Measurements from ENCODE around the gene BPIFB6.

BPIFB6 gene

DNA sequence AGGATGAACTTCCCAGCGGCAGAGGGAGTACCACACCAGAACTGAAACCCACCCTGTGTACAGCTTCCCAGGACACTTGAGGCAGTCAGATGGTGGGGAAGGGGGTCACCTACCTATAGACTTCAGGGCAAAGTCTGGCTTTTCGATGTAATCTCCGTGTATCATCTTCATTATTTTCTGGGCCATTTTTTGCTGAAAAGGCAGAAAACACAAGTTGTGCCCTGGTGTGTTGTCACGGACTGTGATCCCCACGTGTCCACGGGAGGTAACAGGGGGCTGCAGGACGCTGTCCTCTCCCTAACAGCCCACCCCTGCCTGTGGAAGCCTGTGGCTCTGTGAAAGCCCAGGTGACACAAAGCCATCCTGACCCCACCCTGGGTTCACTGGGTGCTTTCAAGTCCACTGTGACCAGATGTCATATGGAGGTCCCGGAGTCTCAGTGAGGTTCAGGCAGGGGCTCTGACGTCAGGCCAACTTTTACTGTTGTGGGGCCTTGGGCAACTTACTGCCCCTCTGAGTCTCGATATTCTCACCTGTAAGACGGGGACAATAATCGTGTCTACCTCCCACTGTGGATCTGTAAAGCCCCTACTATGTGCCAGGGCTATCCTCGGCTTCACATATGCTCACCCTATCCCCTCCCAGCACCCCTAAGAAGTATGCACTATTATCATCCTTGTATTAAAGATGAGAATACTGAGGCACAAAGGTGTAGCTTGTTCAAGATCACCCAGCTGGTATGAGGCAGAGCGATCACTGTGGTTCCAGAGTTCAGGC lies 41.8 kb upstream of the BPIFB6 start:
- Histone ChIP-seq H3K27ac (ENCODE audit: low read depth, low read length) (no peak overlapping the region), H3K4me3 (ENCODE audit: low read depth, low read length) (no peak overlapping the region), H3K27me3 (ENCODE audit: control insufficient read depth, insufficient read depth, low read length) (no peaks in the 10 kb centered on the region), H3K4me1 (ENCODE audit: control insufficient read depth, insufficient read depth, low read length) (peaks cover 2% of the 10 kb centered on the region; the same call in 1 of the 2 replicates), H3K9ac (ENCODE audit: low read length) (no peak overlapping the region), H3K9me3 (ENCODE audit: control insufficient read depth, insufficient read depth, low read depth, low read length) (no peaks in the 10 kb centered on the region), H3K36me3 (ENCODE audit: control insufficient read depth, insufficient read depth, low read length) (no peaks in the 10 kb centered on the region)

DNA sequence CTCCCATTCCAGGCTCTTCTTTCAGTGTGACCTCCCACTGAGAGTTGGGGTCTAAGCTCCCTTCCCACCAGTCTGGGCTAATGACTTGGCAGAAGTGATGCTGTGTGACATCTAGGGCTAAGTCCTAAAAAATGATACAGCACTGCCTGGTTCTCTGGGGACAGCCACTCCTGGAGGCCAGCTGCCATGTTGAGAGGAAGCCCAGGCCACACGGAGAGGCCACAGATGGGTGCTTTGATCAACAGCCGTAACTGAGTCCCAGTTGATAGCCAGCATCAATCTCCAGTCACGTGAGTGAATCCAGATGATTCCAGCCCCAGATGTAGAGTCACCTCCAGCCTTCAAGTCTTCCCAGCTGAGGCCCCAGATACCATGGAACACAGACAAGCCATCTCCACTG lies 41.0 kb upstream of the BPIFB6 start:
- H3K27me3 ChIP-seq (ENCODE audit: control insufficient read depth, insufficient read depth, low read length): no peaks in the 10 kb centered on the region
- H3K36me3 ChIP-seq (ENCODE audit: control insufficient read depth, insufficient read depth, low read length): no peaks in the 10 kb centered on the region
- H3K4me1 ChIP-seq (ENCODE audit: control insufficient read depth, insufficient read depth, low read length): no peaks in the 10 kb centered on the region; the same call in 1 of the 2 replicates
- no peak overlapping the region for H3K27ac ChIP-seq (ENCODE audit: low read depth, low read length)
- H3K4me3 ChIP-seq (ENCODE audit: low read depth, low read length): no peak overlapping the region
- no peak overlapping the region for H3K9ac ChIP-seq (ENCODE audit: low read length)
- peaks cover 3% of the 10 kb centered on the region; the same call in 1 of the 2 replicates for H3K9me3 ChIP-seq (ENCODE audit: control insufficient read depth, insufficient read depth, low read depth, low read length)

DNA sequence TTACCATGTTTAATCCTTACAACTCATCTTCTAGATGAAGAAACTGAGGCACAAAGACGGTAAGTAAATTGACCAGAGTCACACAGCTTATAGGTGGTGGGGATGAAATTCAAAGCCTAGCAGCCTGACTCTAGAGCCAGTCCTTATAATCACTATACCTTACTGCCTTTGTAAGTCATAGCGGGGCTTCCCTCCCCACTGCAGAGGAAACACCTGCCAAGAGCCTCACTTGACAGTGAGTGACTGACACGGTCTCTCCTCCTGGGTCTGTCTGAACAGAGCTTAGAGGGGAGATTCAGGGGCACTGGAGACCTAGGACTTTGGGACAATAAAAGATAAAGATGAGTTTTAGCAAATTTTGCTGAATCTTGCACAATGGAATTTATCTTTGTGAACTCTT lies 40.1 kb upstream of the BPIFB6 start:
- peaks cover 8% of the 10 kb centered on the region; the same call in 1 of the 2 replicates for H3K9me3 ChIP-seq (ENCODE audit: control insufficient read depth, insufficient read depth, low read depth, low read length)
- no peak overlapping the region for H3K4me3 ChIP-seq (ENCODE audit: low read depth, low read length)
- no peaks in the 10 kb centered on the region for H3K36me3 ChIP-seq (ENCODE audit: control insufficient read depth, insufficient read depth, low read length)
- H3K27me3 ChIP-seq (ENCODE audit: control insufficient read depth, insufficient read depth, low read length): no peaks in the 10 kb centered on the region
- H3K4me1 ChIP-seq (ENCODE audit: control insufficient read depth, insufficient read depth, low read length): no peaks in the 10 kb centered on the region
- no peak overlapping the region for H3K9ac ChIP-seq (ENCODE audit: low read length)
- H3K27ac ChIP-seq (ENCODE audit: low read depth, low read length): no peak overlapping the region

DNA sequence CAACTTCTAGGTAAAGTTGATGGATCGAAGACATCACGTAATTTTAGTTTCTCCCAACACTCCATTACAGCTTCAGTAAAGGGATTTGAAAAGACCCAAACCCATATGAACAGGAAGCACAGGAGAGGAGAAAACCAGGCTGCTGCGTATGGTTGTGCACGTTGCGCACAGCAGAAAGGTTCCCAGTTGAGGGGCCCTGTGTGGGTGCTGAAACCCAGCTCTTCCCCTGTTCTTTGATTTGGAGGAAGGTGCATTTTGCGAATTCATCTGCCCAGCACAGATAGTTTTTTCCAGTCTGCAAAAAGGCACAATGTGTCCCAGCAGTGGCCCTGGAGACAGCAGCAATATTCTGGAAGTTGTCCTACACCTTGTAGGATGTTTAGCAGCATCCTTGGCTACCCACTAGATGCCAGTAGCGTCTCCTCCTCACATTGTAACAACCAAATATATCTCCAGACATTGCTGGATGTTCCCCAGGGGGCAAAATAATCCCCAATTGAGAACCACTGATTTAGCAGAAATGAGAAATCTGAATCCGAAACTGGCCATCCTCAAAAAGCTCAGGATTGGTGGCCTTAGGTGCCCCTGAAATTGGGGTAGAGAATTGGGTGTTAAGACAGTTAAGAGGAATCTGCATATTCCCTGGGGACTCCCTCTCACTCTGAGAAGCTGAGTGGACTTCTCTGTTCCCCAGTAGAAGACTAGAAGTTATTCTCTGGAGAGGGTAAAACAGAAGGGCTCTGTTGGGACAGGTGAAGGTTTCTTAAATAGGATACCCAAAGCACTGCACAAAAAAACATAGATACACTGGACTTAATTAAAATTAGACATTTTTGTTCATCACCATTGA lies 39.4 kb upstream of the BPIFB6 start:
- no peak overlapping the region for H3K4me3 ChIP-seq (ENCODE audit: low read depth, low read length)
- H3K27me3 ChIP-seq (ENCODE audit: control insufficient read depth, insufficient read depth, low read length): no peaks in the 10 kb centered on the region
- no peak overlapping the region for H3K27ac ChIP-seq (ENCODE audit: low read depth, low read length)
- peaks cover 8% of the 10 kb centered on the region; the same call in 1 of the 2 replicates for H3K9me3 ChIP-seq (ENCODE audit: control insufficient read depth, insufficient read depth, low read depth, low read length)
- no peak overlapping the region for H3K9ac ChIP-seq (ENCODE audit: low read length)
- no peaks in the 10 kb centered on the region for H3K36me3 ChIP-seq (ENCODE audit: control insufficient read depth, insufficient read depth, low read length)
- no peaks in the 10 kb centered on the region for H3K4me1 ChIP-seq (ENCODE audit: control insufficient read depth, insufficient read depth, low read length)

DNA sequence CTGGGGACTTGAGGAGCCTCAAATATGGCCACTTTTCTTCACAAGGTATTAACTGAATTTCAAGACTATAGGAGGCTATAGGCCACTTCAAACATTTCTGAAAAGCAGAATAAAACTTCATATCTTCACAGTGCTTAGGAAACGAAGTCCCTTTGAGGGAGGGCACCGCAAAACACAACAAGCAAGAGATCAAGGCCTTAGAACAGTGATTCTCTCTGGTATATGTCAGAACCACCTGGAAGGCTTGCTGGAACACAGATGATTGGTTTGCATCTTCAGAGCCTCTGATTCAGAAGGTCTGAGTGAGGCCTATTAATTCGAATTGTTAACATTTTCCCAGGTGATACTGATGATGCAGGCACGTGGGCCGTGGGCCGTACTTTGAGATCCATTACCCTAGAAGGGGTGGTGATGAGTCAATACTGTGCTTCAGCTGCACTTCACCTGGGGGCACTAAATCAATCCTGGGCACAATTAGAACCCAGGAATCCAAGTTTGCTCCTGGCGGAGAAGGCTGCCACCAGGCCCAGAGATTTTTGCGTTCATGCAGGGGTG lies 37.9 kb upstream of the BPIFB6 start:
- no peaks in the 10 kb centered on the region for H3K27me3 ChIP-seq (ENCODE audit: control insufficient read depth, insufficient read depth, low read length)
- H3K9me3 ChIP-seq (ENCODE audit: control insufficient read depth, insufficient read depth, low read depth, low read length): peaks cover 8% of the 10 kb centered on the region; the same call in 1 of the 2 replicates
- H3K4me1 ChIP-seq (ENCODE audit: control insufficient read depth, insufficient read depth, low read length): no peaks in the 10 kb centered on the region
- H3K9ac ChIP-seq (ENCODE audit: low read length): no peak overlapping the region
- H3K4me3 ChIP-seq (ENCODE audit: low read depth, low read length): no peak overlapping the region
- no peaks in the 10 kb centered on the region for H3K36me3 ChIP-seq (ENCODE audit: control insufficient read depth, insufficient read depth, low read length)
- no peak overlapping the region for H3K27ac ChIP-seq (ENCODE audit: low read depth, low read length)

DNA sequence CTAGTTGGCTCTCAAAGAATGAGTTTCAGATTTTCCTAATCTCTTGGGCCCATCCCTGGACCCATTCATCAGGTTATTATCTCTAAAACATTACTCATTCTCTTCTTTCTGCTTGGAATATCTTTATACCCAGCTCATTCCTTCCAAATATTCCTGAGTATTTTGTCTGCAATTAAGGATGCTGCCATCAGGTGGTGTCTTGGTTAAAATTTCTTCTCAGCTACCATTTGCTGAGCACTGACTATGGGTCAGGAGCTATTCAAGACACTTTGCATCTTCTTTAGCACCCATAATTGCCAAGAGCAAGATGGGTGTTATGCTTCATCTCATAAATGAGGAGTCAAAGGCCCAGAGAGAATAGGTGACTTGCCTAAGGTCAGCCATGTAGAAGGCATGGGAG lies 35.6 kb upstream of the BPIFB6 start:
- Histone ChIP-seq H3K4me3 (ENCODE audit: low read depth, low read length) (no peak overlapping the region), H3K27me3 (ENCODE audit: control insufficient read depth, insufficient read depth, low read length) (no peaks in the 10 kb centered on the region), H3K9ac (ENCODE audit: low read length) (no peak overlapping the region), H3K9me3 (ENCODE audit: control insufficient read depth, insufficient read depth, low read depth, low read length) (peaks cover 8% of the 10 kb centered on the region; the same call in 1 of the 2 replicates), H3K27ac (ENCODE audit: low read depth, low read length) (no peak overlapping the region), H3K4me1 (ENCODE audit: control insufficient read depth, insufficient read depth, low read length) (no peaks in the 10 kb centered on the region), H3K36me3 (ENCODE audit: control insufficient read depth, insufficient read depth, low read length) (no peaks in the 10 kb centered on the region)

DNA sequence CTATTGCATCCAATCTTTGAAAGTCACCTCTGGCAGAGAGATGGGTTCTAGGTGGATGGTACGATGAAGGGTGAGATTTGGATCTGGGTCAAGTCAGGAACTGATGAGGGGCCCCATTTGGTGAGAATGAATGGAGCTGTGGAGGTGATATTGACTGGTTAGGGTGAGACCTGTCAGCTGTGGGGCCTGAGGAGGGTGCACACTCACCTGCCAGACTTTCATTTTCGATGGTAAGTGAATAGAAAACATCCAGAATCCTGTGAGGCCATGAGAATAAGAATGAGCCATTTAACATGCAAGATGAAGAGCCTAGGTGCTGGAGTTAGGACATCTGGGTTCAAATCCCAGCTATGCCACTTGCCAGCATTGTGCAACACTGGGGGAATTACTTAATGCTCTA lies 34.0 kb upstream of the BPIFB6 start:
- H3K9me3 ChIP-seq (ENCODE audit: control insufficient read depth, insufficient read depth, low read depth, low read length): peaks cover 8% of the 10 kb centered on the region; the same call in 1 of the 2 replicates
- H3K27me3 ChIP-seq (ENCODE audit: control insufficient read depth, insufficient read depth, low read length): no peaks in the 10 kb centered on the region
- no peak overlapping the region for H3K9ac ChIP-seq (ENCODE audit: low read length)
- H3K4me3 ChIP-seq (ENCODE audit: low read depth, low read length): no peak overlapping the region
- H3K27ac ChIP-seq (ENCODE audit: low read depth, low read length): no peak overlapping the region
- no peaks in the 10 kb centered on the region for H3K36me3 ChIP-seq (ENCODE audit: control insufficient read depth, insufficient read depth, low read length)
- H3K4me1 ChIP-seq (ENCODE audit: control insufficient read depth, insufficient read depth, low read length): peaks cover 3% of the 10 kb centered on the region; the same call in 1 of the 2 replicates

DNA sequence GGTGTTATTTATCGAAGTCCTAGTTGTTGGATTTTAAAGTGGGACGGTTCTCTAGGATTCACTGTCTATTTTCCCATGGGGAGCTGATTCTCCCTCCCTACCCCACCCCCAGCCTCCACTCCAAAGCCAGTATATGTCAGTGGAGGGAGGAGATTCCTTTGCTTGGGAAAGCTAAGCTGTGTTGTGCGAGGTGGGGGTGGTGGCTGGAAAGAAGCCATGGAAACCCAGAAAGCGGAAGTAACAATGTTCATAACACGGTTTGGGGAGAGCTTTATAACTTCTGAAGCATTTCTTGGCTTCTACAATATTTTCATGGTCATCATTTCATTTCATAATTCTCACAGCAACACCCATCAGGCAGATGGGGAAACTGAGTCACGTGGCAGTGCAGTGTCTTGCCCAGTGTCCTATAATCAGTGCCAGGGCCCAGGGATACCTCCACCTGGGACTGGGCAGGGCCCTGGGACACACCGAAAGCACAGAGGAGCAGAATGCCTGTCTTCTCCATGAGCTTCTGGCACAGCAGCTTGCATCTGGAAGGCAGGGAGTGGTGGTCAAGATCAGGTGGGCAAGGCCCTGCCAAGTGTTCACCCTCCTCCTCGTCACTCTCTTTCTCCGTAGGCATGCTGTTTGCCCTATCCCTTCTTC lies 31.7 kb upstream of the BPIFB6 start:
- Histone ChIP-seq H3K9ac (ENCODE audit: low read length) (no peak overlapping the region), H3K4me1 (ENCODE audit: control insufficient read depth, insufficient read depth, low read length) (peaks cover 3% of the 10 kb centered on the region; the same call in 1 of the 2 replicates), H3K4me3 (ENCODE audit: low read depth, low read length) (no peak overlapping the region), H3K27me3 (ENCODE audit: control insufficient read depth, insufficient read depth, low read length) (no peaks in the 10 kb centered on the region), H3K27ac (ENCODE audit: low read depth, low read length) (no peak overlapping the region), H3K9me3 (ENCODE audit: control insufficient read depth, insufficient read depth, low read depth, low read length) (peaks cover 8% of the 10 kb centered on the region; the same call in 1 of the 2 replicates), H3K36me3 (ENCODE audit: control insufficient read depth, insufficient read depth, low read length) (no peaks in the 10 kb centered on the region)

DNA sequence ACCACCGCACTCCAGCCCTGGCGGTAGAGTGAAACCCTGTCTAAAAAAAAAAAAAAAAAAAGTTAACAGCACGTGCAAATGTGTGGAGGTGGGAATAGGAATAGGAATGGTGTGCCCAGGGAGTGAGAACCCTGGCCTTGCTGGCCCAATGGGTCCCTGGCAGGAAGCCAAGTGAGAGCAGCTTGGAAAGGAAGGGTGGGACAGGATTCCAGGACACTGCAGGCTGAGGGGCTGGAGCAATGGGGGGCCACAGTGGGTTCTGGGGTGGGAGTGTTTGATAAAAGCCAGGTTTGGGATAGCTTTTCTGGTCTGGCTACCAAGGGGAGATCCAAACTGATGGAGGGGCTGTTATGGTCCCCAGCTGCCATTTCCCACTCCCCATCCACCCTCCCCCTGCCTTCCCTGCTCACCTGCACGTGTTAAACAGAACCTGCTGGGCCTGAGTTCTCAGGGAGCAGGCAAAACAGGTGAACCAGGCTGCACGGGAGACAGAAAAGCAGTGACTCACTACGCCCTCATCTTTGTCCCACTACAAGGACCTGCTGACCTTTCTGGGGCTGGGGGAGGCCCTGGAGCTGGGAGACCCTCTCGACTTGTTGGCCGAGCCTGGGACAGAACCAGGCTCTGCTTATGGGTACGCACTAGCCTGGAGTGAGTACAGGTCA lies 30.5 kb upstream of the BPIFB6 start:
- no peak overlapping the region for H3K9ac ChIP-seq (ENCODE audit: low read length)
- no peak overlapping the region for H3K27ac ChIP-seq (ENCODE audit: low read depth, low read length)
- peaks cover 3% of the 10 kb centered on the region; the same call in 1 of the 2 replicates for H3K4me1 ChIP-seq (ENCODE audit: control insufficient read depth, insufficient read depth, low read length)
- no peaks in the 10 kb centered on the region for H3K27me3 ChIP-seq (ENCODE audit: control insufficient read depth, insufficient read depth, low read length)
- no peak overlapping the region for H3K4me3 ChIP-seq (ENCODE audit: low read depth, low read length)
- H3K36me3 ChIP-seq (ENCODE audit: control insufficient read depth, insufficient read depth, low read length): no peaks in the 10 kb centered on the region
- H3K9me3 ChIP-seq (ENCODE audit: control insufficient read depth, insufficient read depth, low read depth, low read length): peaks cover 6% of the 10 kb centered on the region

DNA sequence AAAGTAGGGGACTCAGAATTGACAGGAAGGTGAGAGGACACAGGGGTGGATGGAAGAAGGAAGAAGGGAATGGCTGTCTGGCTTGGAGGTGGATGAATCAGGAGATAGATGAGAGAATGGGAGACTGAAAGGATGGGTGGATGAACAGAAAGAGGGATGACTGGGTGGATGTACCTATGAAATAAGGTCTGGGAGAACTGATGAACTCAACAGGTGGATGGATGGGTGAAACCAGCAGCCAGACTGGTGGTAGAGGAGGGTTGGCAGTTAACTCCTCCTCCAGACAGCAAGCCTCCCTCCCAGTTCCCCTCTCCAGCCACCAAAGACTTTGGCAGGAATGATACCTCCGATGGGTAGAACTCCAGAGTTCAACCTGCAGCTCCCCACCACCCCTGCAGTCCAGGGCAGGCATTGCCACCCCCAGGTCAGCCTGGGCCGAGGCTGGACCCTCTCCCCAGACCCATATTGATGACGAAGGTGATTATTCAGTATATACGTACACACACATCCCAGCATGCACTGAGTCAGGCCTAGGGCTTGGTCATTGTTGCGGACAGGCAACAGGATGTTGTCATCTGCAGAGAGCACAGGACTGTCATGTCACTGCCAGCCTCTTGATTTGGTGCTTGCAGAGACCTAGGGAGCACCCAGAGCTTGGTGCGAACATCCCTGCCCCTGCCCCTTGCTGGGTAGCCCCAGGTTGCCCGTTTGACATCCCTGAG lies 29.2 kb upstream of the BPIFB6 start:
- Histone ChIP-seq H3K36me3 (ENCODE audit: control insufficient read depth, insufficient read depth, low read length) (no peaks in the 10 kb centered on the region), H3K9ac (ENCODE audit: low read length) (no peak overlapping the region), H3K27me3 (ENCODE audit: control insufficient read depth, insufficient read depth, low read length) (no peaks in the 10 kb centered on the region), H3K4me3 (ENCODE audit: low read depth, low read length) (no peak overlapping the region), H3K27ac (ENCODE audit: low read depth, low read length) (no peak overlapping the region), H3K9me3 (ENCODE audit: control insufficient read depth, insufficient read depth, low read depth, low read length) (peaks cover 6% of the 10 kb centered on the region), H3K4me1 (ENCODE audit: control insufficient read depth, insufficient read depth, low read length) (peaks cover 3% of the 10 kb centered on the region; the same call in 1 of the 2 replicates)
